ENCODE results near the gene TRAP1.

TRAP1 gene

DNA sequence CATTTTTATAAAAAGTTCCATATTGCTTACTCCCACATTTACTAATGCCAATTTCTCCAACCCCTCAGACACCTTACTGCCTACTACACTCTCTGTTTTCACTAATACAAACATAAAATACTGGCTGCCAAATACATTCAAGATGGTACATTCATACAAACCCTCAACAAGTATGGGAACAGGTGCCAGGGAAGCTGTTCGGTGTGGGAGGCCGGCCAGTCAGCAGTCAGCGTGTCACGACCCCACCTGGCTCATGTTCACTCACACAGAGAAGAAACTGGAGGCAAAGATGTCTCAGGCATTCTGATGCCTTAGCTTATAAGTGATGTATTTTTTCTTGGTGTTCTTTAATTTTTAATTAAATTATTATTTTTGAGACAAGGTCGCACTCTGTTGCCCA is 42.4 kb upstream of the TRAP1 start:
- Histone ChIP-seq H3F3A (ENCODE audit: insufficient read depth) (no peaks in the 10 kb centered on the region; the same call in 1 of the 2 replicates), H2AFZ (ENCODE audit: low read depth, low read length, severe bottlenecking) (no peak overlapping the region), H3K4me2 (ENCODE audit: low read depth, low read length, poor library complexity, severe bottlenecking) (no peak overlapping the region), H3K27me3 (ENCODE audit: low read length) (no peaks in the 10 kb centered on the region), H3K36me3 (ENCODE audit: low read length) (peaks cover 21% of the 10 kb centered on the region; the same call in 1 of the 2 replicates), H3K4me3 (ENCODE audit: insufficient read depth, low read length, poor library complexity, severe bottlenecking) (no peak overlapping the region), H3K9ac (ENCODE audit: low read length) (no peak overlapping the region), H4K20me1 (ENCODE audit: low read depth, low read length) (no peaks in the 10 kb centered on the region), H3K9me3 (ENCODE audit: insufficient read depth, low read length) (no peaks in the 10 kb centered on the region), H3K27ac (ENCODE audit: low read depth, low read length) (no peak overlapping the region), H3K79me2 (ENCODE audit: insufficient read depth, low read length) (peaks cover 4% of the 10 kb centered on the region; the same call in 1 of the 2 replicates), H3K9me2 (replicated peaks; ENCODE audit: insufficient read depth, low read length) (no peaks in the 10 kb centered on the region)
- TF ChIP-seq EZH2phosphoT487 (conservative IDR thresholded peaks at IDR 0.05; ENCODE audit: low read length), result no peak
- TF ChIP-seq, protein P1, sequence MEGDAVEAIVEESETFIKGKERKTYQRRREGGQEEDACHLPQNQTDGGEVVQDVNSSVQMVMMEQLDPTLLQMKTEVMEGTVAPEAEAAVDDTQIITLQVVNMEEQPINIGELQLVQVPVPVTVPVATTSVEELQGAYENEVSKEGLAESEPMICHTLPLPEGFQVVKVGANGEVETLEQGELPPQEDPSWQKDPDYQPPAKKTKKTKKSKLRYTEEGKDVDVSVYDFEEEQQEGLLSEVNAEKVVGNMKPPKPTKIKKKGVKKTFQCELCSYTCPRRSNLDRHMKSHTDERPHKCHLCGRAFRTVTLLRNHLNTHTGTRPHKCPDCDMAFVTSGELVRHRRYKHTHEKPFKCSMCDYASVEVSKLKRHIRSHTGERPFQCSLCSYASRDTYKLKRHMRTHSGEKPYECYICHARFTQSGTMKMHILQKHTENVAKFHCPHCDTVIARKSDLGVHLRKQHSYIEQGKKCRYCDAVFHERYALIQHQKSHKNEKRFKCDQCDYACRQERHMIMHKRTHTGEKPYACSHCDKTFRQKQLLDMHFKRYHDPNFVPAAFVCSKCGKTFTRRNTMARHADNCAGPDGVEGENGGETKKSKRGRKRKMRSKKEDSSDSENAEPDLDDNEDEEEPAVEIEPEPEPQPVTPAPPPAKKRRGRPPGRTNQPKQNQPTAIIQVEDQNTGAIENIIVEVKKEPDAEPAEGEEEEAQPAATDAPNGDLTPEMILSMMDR (IDR thresholded peaks at IDR 0.05; ENCODE audit: insufficient read depth, low read length, poor library complexity, severe bottlenecking), result no peak

DNA sequence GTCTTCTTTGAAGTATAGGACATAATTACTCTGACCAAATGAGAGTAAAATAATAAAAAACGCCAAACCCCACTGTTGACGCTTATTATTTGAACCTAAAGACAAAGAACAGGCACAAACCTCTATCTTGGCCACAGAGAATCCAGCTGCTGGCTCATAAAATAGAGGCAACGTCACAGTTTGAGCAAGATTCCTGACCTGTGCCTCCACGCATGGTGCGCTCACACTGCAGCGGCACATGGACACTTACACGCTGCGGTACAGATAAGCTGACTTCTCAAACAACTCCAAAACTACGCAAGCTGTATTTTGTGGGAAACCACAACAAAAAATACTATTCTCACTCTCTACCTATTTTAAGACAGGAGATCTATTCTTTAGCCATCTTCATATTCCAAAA is 38.8 kb upstream of the TRAP1 start:
- H3K79me2 ChIP-seq (ENCODE audit: insufficient read depth, low read length), result peaks cover 4% of the 10 kb centered on the region; the same call in 1 of the 2 replicates
- no peaks in the 10 kb centered on the region for H3K27me3 ChIP-seq (ENCODE audit: low read length)
- no peak overlapping the region for H3K4me3 ChIP-seq (ENCODE audit: insufficient read depth, low read length, poor library complexity, severe bottlenecking)
- no peak for TF ChIP-seq EZH2phosphoT487 (conservative IDR thresholded peaks at IDR 0.05; ENCODE audit: low read length)
- TF ChIP-seq, protein P1 (IDR thresholded peaks at IDR 0.05; ENCODE audit: insufficient read depth, low read length, poor library complexity, severe bottlenecking), result no peak
- H3K36me3 ChIP-seq (ENCODE audit: low read length), result peaks cover 28% of the 10 kb centered on the region; the same call in 1 of the 2 replicates
- no peaks in the 10 kb centered on the region for H4K20me1 ChIP-seq (ENCODE audit: low read depth, low read length)
- no peak overlapping the region for H3K9ac ChIP-seq (ENCODE audit: low read length)
- no peaks in the 10 kb centered on the region for H3K9me2 ChIP-seq (replicated peaks; ENCODE audit: insufficient read depth, low read length)
- no peaks in the 10 kb centered on the region; the same call in 1 of the 2 replicates for H3F3A ChIP-seq (ENCODE audit: insufficient read depth)
- no peaks in the 10 kb centered on the region for H3K9me3 ChIP-seq (ENCODE audit: insufficient read depth, low read length)
- no peak overlapping the region for H3K4me2 ChIP-seq (ENCODE audit: low read depth, low read length, poor library complexity, severe bottlenecking)
- no peak overlapping the region for H2AFZ ChIP-seq (ENCODE audit: low read depth, low read length, severe bottlenecking)
- H3K27ac ChIP-seq (ENCODE audit: low read depth, low read length), result no peak overlapping the region

- no peaks in the 10 kb centered on the region; the same call in 1 of the 2 replicates for H3F3A ChIP-seq (ENCODE audit: insufficient read depth)
- H3K9me3 ChIP-seq (ENCODE audit: insufficient read depth, low read length), result no peaks in the 10 kb centered on the region
- no peaks in the 10 kb centered on the region for H4K20me1 ChIP-seq (ENCODE audit: low read depth, low read length)
- H3K9ac ChIP-seq (ENCODE audit: low read length), result no peak overlapping the region
- H3K4me2 ChIP-seq (ENCODE audit: low read depth, low read length, poor library complexity, severe bottlenecking), result no peak overlapping the region
- no peak for TF ChIP-seq EZH2phosphoT487 (conservative IDR thresholded peaks at IDR 0.05; ENCODE audit: low read length)
- TF ChIP-seq, protein P1 (IDR thresholded peaks at IDR 0.05; ENCODE audit: insufficient read depth, low read length, poor library complexity, severe bottlenecking), result no peak
- H3K9me2 ChIP-seq (replicated peaks; ENCODE audit: insufficient read depth, low read length), result no peaks in the 10 kb centered on the region
- H3K36me3 ChIP-seq (ENCODE audit: low read length), result peaks cover 28% of the 10 kb centered on the region; the same call in 1 of the 2 replicates
- no peaks in the 10 kb centered on the region for H3K27me3 ChIP-seq (ENCODE audit: low read length)
- H2AFZ ChIP-seq (ENCODE audit: low read depth, low read length, severe bottlenecking), result no peak overlapping the region
- no peak overlapping the region for H3K27ac ChIP-seq (ENCODE audit: low read depth, low read length)
- H3K4me3 ChIP-seq (ENCODE audit: insufficient read depth, low read length, poor library complexity, severe bottlenecking), result no peak overlapping the region
- H3K79me2 ChIP-seq (ENCODE audit: insufficient read depth, low read length), result no peaks in the 10 kb centered on the region; the same call in 1 of the 2 replicates
Measured at GRCh38 chr16:3755249-3755648, 37.9 kb upstream of the TRAP1 start.
